GM10266 (cell line): Measurements from ENCODE around the gene ATXN7.
A peak's percentile ranks its signal among the peaks of the same experiment; 100 is the strongest.

ENCODE experiments used
- DNase-seq: peaks from one replicate; pipeline ENCODE4 v3.0.0; 2012; ENCODE audit errors: extremely low spot score
- TF ChIP-seq, protein P1 (sequence below): IDR thresholded peaks from 2 replicates; pipeline ENCODE4 v1.5.1; 2012; ENCODE audit warnings: mild to moderate bottlenecking, low read depth; ENCODE audit not compliant: control insufficient read depth, insufficient read depth; ENCODE audit errors: missing control alignments

The ATXN7 gene

DNA sequence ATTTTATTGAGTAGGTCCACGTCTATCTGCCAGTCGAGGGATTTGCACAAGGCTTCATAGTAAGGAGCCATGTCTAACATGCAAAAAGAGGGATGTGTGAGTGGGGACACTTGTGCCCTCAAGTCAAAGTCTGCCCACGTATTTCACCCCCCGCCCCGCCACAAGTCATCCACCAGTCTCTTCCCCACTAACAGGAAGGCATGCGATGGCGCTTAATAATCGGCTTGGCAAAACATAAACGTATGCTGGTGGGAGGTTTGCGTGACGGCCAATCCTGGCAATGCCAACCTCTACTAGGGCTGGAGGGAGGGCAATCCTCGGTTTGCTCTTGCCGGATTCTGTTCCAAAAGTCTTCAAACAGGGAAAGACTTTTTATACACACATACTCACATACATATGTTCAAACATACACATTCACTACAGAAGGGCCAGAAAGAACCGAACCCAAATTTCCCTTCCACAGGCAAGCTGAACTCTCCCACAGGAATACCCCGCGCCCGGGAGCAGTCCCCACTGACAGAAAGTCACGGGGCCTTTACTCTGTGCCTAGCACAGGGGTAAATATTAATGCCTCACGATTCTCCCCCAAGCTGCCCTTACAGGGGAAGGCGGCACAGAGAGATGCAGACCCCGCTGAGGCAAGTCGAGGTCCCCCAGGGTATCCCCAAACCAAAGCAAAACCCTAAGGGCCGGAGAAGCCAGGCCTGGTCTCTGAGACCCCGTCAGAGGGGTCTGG lies 159.0 kb downstream of the ATXN7 start:
- no peak for DNase-seq

DNA sequence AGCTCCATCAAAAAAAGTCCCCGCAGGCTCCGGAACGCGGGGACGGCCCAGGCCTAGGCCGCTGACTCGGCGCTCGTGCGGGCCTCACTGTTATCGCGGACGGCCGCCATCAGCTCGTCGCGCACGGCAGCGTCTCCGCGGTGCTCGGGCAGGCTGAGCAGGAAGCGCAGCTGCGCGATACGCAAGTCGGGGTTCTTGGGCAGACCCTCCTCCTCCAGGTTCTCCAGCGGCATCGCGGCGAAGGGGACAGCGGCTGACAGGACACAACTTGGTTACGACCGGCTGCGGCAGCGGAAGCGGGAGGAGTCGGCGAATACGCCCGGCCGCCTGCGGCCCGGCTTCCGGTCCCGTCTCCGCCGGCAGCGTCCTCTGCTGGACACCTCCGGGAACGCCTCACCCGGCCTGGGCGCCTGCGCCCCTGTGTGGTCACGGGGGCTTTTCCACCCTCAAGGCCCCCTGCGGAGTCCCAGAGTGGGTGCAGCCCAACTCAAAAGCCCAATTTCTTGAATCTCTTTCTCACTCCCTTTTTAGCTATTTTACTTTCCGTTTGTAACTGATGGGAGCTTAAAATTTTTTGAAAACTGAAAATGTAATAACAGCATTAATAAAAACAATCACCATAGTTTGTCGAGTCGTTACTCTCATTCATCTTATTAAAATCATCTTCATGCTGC lies 159.7 kb downstream of the ATXN7 start, which contains the start of gene PSMD6:
TSS of gene PSMD6 (minus strand) at position 308 of the 674 bp plus-strand sequence. CDS start at position 233, 75 bp downstream.
- TF ChIP-seq, protein P1, sequence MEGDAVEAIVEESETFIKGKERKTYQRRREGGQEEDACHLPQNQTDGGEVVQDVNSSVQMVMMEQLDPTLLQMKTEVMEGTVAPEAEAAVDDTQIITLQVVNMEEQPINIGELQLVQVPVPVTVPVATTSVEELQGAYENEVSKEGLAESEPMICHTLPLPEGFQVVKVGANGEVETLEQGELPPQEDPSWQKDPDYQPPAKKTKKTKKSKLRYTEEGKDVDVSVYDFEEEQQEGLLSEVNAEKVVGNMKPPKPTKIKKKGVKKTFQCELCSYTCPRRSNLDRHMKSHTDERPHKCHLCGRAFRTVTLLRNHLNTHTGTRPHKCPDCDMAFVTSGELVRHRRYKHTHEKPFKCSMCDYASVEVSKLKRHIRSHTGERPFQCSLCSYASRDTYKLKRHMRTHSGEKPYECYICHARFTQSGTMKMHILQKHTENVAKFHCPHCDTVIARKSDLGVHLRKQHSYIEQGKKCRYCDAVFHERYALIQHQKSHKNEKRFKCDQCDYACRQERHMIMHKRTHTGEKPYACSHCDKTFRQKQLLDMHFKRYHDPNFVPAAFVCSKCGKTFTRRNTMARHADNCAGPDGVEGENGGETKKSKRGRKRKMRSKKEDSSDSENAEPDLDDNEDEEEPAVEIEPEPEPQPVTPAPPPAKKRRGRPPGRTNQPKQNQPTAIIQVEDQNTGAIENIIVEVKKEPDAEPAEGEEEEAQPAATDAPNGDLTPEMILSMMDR = peak; percentile 100

More for the DNA sequence above, 159.0 kb downstream of the ATXN7 start:
- TF ChIP-seq, protein P1 = no peak

DNA sequence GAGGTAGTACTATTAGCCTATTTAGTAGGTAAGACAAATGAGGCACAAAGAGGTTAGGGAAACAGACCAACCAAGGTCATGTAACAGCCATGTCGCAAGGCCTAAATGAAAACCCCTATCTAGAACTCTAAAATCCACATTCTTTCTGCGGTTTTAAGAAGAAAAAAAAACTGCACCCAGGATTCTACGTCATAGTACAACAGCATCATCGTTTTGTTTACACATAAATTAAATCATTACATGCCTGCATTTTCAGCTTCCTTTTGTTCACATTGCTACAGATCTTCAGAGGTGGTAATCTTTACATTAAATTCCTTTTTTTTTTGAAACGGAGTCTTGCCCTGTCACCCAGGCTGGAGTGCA lies 160.2 kb downstream of the ATXN7 start:
- no peak for DNase-seq
- TF ChIP-seq, protein P1 = no peak

More for the DNA sequence above, 159.7 kb downstream of the ATXN7 start, which contains the start of gene PSMD6:
- DNase-seq = peak; percentile 86

DNA sequence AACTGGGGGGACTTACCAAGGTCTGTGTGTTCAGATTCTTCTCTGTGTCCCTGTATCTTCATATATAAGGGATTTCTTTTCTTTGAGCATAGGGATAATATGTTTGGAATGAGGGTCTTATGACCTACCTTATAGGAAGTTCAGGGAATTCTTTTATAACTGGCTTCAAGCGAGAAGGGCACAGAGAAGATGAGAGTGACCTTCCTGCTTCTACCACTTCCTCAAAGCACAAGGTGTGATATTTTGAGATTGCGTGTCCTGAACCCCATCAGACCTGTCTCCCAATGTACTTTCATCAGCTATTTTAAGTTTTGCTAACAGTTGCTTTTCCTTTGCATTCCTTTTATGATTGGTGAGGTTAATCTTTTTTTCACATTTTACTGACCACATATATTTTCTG lies 162.7 kb downstream of the ATXN7 start:
- TF ChIP-seq, protein P1 = no peak
- DNase-seq = no peak

DNA sequence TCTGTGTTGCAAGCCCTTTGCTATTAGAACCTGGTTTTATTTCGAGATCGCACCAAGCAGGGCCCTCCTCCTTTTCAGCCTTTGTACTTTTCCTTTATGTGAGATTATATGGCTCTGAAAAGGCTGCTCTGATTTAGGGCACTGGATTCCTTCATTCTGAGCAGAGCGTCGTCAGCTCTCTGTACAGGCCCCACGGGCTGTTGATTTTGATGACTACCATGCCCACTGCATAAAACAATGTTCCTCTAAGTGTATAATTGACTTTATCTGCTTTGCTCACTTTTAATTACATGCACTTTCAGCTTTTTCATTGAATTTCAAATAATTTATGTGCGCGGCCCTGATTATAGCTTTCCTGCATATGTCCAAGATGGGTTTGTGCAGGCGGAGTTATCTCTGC lies 164.0 kb downstream of the ATXN7 start:
- DNase-seq = no peak
- TF ChIP-seq, protein P1 = no peak

DNA sequence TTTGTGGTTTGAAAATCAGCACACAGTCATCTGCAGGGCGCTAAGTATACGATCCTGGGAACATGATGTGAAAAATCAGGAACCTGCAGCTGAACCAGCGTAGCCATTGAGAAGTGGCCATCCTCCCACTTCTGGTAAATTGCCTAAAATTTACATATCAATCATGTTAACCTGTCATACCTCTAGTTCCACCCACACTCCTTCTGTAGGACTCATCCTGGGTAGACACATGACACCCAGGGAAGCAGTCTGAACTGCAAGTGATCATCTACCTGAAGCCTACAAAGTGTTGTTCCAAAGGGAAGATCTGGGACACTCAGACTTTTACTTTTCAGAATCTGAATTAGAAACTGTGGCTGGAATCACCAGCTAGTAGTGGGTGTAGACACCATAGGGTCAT lies 165.1 kb downstream of the ATXN7 start:
- TF ChIP-seq, protein P1 = no peak

DNA sequence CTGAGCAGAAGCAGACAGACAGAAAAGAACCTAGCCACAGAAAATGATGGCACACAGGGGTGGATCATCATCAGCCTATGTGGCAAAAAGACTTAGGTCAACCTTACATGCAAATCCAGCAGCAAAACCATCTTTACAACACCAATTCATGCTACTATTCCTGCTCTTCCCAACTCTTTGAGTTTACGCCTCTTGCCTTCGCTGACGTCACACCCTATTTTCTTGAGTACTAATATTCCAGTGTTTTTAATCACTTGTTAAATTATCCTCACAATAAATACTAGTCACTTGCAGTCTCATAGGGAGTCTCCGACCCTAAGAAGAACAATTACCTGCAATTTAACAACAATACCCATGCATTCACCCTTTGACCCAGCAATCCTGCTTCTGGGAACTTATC lies 165.6 kb downstream of the ATXN7 start:
- DNase-seq = no peak
- TF ChIP-seq, protein P1 = no peak

More for the DNA sequence above, 165.1 kb downstream of the ATXN7 start:
- no peak for DNase-seq
